Fibroblast of mammary gland (primary cell): Measurements from ENCODE around the gene VANGL1.

Source experiments
- DNase-seq: peaks from one replicate; pipeline ENCODE4 v3.0.0-alpha.2; 2010; ENCODE audit warnings: low read depth
- H3K4me3 ChIP-seq: 2 replicates; pipeline ENCODE4 v1.5.1; 2011; ENCODE audit warnings: low read depth, mild to moderate bottlenecking, low read length, moderate library complexity; ENCODE audit not compliant: control insufficient read depth
- CTCF ChIP-seq: conservative IDR thresholded peaks from 2 replicates; pipeline ENCODE4 v1.5.1; 2011; ENCODE audit warnings: low read depth, low read length, inconsistent platforms; ENCODE audit not compliant: control insufficient read depth, insufficient read depth

Gene VANGL1

GRCh38 chr1:115718011-115718754 lies 76.4 kb downstream of the VANGL1 start:
- no peak for TF ChIP-seq CTCF
- H3K4me3 ChIP-seq = no peak overlapping the region
- DNase-seq = no peak

DNA sequence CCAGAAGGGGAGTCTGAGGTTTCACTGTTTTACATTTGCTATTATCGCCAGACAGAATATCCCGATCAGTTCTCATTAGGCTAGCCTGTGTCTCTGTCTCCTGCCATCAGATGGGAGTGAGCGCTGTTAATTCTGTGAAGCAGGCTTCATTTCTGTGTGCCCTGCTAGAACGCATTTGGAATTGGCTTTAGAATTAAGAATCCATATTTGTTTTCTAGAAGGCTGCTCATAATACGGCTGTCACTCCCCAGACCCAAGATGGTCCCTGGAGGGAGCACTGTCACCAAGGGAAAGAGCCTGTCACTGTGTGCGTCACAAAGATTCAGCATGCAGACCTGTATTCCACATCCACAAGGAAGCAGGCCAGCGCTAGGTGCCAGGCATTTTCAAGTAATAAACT lies 77.5 kb downstream of the VANGL1 start:
- no peak for TF ChIP-seq CTCF
- DNase-seq = no peak
- no peak overlapping the region for H3K4me3 ChIP-seq

GRCh38 chr1:115722221-115722620 lies 80.5 kb downstream of the VANGL1 start:
- no peak for TF ChIP-seq CTCF
- no peak overlapping the region for H3K4me3 ChIP-seq

GRCh38 chr1:115723756-115724155 lies 82.0 kb downstream of the VANGL1 start:
- no peak overlapping the region for H3K4me3 ChIP-seq
- no peak for DNase-seq
- TF ChIP-seq CTCF = no peak

More at GRCh38 chr1:115722221-115722620, 80.5 kb downstream of the VANGL1 start:
- DNase-seq = no peak

DNA sequence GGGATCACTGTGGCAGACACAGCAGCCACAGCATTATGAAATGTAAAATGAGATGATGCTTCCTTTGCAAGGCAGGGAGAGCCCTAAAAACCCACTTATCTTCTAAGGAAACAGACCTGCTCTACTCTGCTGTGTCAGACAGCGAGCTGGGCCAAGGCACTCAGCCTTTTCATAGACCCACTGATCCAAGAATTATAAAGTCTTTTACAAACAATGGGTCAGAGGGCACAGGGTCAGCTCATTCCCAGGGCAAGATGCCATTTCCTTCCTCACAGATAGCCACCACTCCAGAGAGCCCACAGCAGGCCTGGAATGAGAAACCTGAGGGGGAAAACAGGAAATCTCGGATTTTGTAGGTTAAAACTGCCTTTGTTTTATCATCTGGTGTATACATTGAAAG lies 83.8 kb downstream of the VANGL1 start:
- H3K4me3 ChIP-seq = no peak overlapping the region
- TF ChIP-seq CTCF = no peak
- no peak for DNase-seq

DNA sequence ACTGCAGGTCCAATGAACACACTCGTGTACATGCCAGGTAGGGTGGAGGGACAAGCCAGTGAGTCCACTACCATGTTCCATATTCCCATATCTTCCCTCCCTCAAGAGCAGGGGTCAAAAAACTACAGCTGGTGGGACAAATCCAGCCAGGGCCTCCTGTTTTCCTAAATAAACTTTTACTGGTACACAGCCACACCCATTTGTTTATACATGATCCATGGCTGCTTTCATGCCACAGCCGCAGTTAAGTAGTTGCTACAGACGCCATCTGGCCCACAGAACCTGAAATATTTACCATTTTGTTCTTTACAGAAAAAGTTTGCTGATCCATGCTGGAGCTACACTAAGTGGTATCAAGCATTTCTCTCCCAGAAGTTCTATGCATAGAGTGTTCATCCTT lies 84.4 kb downstream of the VANGL1 start:
- no peak for DNase-seq
- TF ChIP-seq CTCF = no peak
- H3K4me3 ChIP-seq = no peak overlapping the region
